Measurements from ENCODE around the gene SLC25A25.

Gene SLC25A25

GRCh38 chr9:128120741-128121465 is 52.9 kb downstream of the SLC25A25 start:
- intact Hi-C loops (cut with micrococcal nuclease), result no loop called here
- Mint-ChIP-seq H3K36me3 (ENCODE audit: low read depth) (peaks cover 56% of the 10 kb centered on the region), H3K9me3 (no peaks in the 10 kb centered on the region), H3K4me3 (no peak overlapping the region), H3K27ac (no peak overlapping the region), H3K27me3 (peaks cover 6% of the 10 kb centered on the region), H3K4me1 (ENCODE audit: low read depth) (peaks cover 34% of the 10 kb centered on the region)

- intact Hi-C loops (cut with micrococcal nuclease), result no loop called here
- H3K27me3 Mint-ChIP-seq, result peaks cover 6% of the 10 kb centered on the region
These were observed 53.4 kb downstream of the SLC25A25 start for GRCh38 chr9:128121466-128121810.

GRCh38 chr9:128121924-128122808 is 54.1 kb downstream of the SLC25A25 start:
- intact Hi-C loops (cut with micrococcal nuclease), result no loop called here
- no peaks in the 10 kb centered on the region for H3K9me3 Mint-ChIP-seq
- H3K4me1 Mint-ChIP-seq (ENCODE audit: low read depth), result peaks cover 30% of the 10 kb centered on the region
- no peak overlapping the region for H3K4me3 Mint-ChIP-seq
- H3K27me3 Mint-ChIP-seq, result peaks cover 6% of the 10 kb centered on the region
- peaks cover 60% of the 10 kb centered on the region for H3K36me3 Mint-ChIP-seq (ENCODE audit: low read depth)
- no peak overlapping the region for H3K27ac Mint-ChIP-seq

More at GRCh38 chr9:128121466-128121810, 53.4 kb downstream of the SLC25A25 start:
- Mint-ChIP-seq H3K4me3 (no peak overlapping the region), H3K4me1 (ENCODE audit: low read depth) (peaks cover 33% of the 10 kb centered on the region), H3K27ac (no peak overlapping the region), H3K36me3 (ENCODE audit: low read depth) (peaks cover 60% of the 10 kb centered on the region), H3K9me3 (no peaks in the 10 kb centered on the region)

GRCh38 chr9:128122809-128123175 is 54.8 kb downstream of the SLC25A25 start:
- H3K36me3 Mint-ChIP-seq (ENCODE audit: low read depth), result peaks cover 62% of the 10 kb centered on the region
- peaks cover 6% of the 10 kb centered on the region for H3K27me3 Mint-ChIP-seq
- H3K4me1 Mint-ChIP-seq (ENCODE audit: low read depth), result peaks cover 26% of the 10 kb centered on the region
- H3K4me3 Mint-ChIP-seq, result no peak overlapping the region
- no peak overlapping the region for H3K27ac Mint-ChIP-seq
- intact Hi-C loops (cut with micrococcal nuclease), result no loop called here
- no peaks in the 10 kb centered on the region for H3K9me3 Mint-ChIP-seq

- Mint-ChIP-seq H3K9me3 (no peaks in the 10 kb centered on the region), H3K27me3 (peaks cover 1% of the 10 kb centered on the region), H3K36me3 (ENCODE audit: low read depth) (peaks cover 70% of the 10 kb centered on the region), H3K4me3 (no peak overlapping the region), H3K27ac (no peak overlapping the region), H3K4me1 (ENCODE audit: low read depth) (peaks cover 23% of the 10 kb centered on the region)
- intact Hi-C loops (cut with micrococcal nuclease), result no loop called here
These were observed 55.5 kb downstream of the SLC25A25 start for GRCh38 chr9:128123451-128124080.

GRCh38 chr9:128124451-128124850 is 56.4 kb downstream of the SLC25A25 start:
- Mint-ChIP-seq H3K9me3 (no peaks in the 10 kb centered on the region), H3K4me3 (no peak overlapping the region), H3K36me3 (ENCODE audit: low read depth) (peaks cover 76% of the 10 kb centered on the region), H3K27me3 (no peaks in the 10 kb centered on the region), H3K4me1 (ENCODE audit: low read depth) (peaks cover 31% of the 10 kb centered on the region), H3K27ac (no peak overlapping the region)
- intact Hi-C loops (cut with micrococcal nuclease), result no loop called here

GRCh38 chr9:128124873-128125579 is 57.0 kb downstream of the SLC25A25 start:
- H3K9me3 Mint-ChIP-seq, result no peaks in the 10 kb centered on the region

GRCh38 chr9:128125580-128126354 is 57.7 kb downstream of the SLC25A25 start:
- Mint-ChIP-seq H3K4me1 (ENCODE audit: low read depth) (peaks cover 34% of the 10 kb centered on the region), H3K36me3 (ENCODE audit: low read depth) (peaks cover 66% of the 10 kb centered on the region), H3K4me3 (peak overlapping the region; percentile 94), H3K27me3 (peaks cover 2% of the 10 kb centered on the region), H3K27ac (peak overlapping the region; percentile 100), H3K9me3 (no peaks in the 10 kb centered on the region)
- intact Hi-C loops (cut with micrococcal nuclease), result no loop called here

More at GRCh38 chr9:128124873-128125579, 57.0 kb downstream of the SLC25A25 start:
- H3K27ac Mint-ChIP-seq, result peak overlapping the region; percentile 100
- no peaks in the 10 kb centered on the region for H3K27me3 Mint-ChIP-seq
- H3K36me3 Mint-ChIP-seq (ENCODE audit: low read depth), result peaks cover 74% of the 10 kb centered on the region
- H3K4me1 Mint-ChIP-seq (ENCODE audit: low read depth), result peaks cover 34% of the 10 kb centered on the region
- intact Hi-C loops (cut with micrococcal nuclease), result no loop called here
- peak overlapping the region; percentile 94 for H3K4me3 Mint-ChIP-seq

- Mint-ChIP-seq H3K27ac (peak within 1 kb of the TSS; percentile 100), H3K4me1 (ENCODE audit: low read depth) (peaks cover 34% of the 10 kb centered on the region), H3K36me3 (ENCODE audit: low read depth) (peaks cover 48% of the 10 kb centered on the region), H3K9me3 (no peaks in the 10 kb centered on the region), H3K27me3 (peaks cover 10% of the 10 kb centered on the region), H3K4me3 (peak within 1 kb of the TSS; percentile 94)
- intact Hi-C loops (cut with micrococcal nuclease), result no loop called here
These were observed 59.5 kb downstream of the SLC25A25 start, which contains the start of gene PTGES2 for GRCh38 chr9:128127568-128127989. PTGES2 (minus strand) TSS chr9:128127729; CDS start chr9:128127717, 12 bp downstream.

GRCh38 chr9:128127990-128128835 is 60.2 kb downstream of the SLC25A25 start:
- H3K4me1 Mint-ChIP-seq (ENCODE audit: low read depth), result peaks cover 37% of the 10 kb centered on the region
- H3K36me3 Mint-ChIP-seq (ENCODE audit: low read depth), result peaks cover 42% of the 10 kb centered on the region
- H3K4me3 Mint-ChIP-seq, result peak overlapping the region; percentile 94
- H3K27me3 Mint-ChIP-seq, result peaks cover 17% of the 10 kb centered on the region
- intact Hi-C loops (cut with micrococcal nuclease), result no loop called here
- peak overlapping the region; percentile 100 for H3K27ac Mint-ChIP-seq
- no peaks in the 10 kb centered on the region for H3K9me3 Mint-ChIP-seq

GRCh38 chr9:128128836-128129590 is 61.0 kb downstream of the SLC25A25 start:
- peaks cover 22% of the 10 kb centered on the region for H3K27me3 Mint-ChIP-seq
- H3K4me1 Mint-ChIP-seq (ENCODE audit: low read depth), result peaks cover 38% of the 10 kb centered on the region
- peaks cover 34% of the 10 kb centered on the region for H3K36me3 Mint-ChIP-seq (ENCODE audit: low read depth)
- H3K27ac Mint-ChIP-seq, result peak overlapping the region; percentile 100
- peak overlapping the region; percentile 94 for H3K4me3 Mint-ChIP-seq
- H3K9me3 Mint-ChIP-seq, result no peaks in the 10 kb centered on the region
- intact Hi-C loops (cut with micrococcal nuclease), result no loop called here
